Skeletal muscle cell (primary cell): ENCODE results near the gene RALGAPB.
A peak's percentile ranks its signal among the peaks of the same experiment; 100 is the strongest.
"Not testable (repeated sequence)": the region's sequence is repeated elsewhere in the genome, so short reads cannot be mapped to it uniquely, and the experiment has no call there.

Source experiments
- DNase-seq: peaks from one replicate; pipeline ENCODE4 v3.0.0-alpha.2; 2010; ENCODE audit warnings: low read depth
- H3K4me3 ChIP-seq: 2 replicates; pipeline ENCODE4 v1.5.1; 2011; ENCODE audit warnings: low read depth, mild to moderate bottlenecking, control low read depth, low read length, moderate library complexity

RALGAPB gene

GRCh38 chr20:38569747-38570525 is 97.3 kb downstream of the RALGAPB start:
- DNase-seq, result no peak
- H3K4me3 ChIP-seq, result no peak overlapping the region

DNA sequence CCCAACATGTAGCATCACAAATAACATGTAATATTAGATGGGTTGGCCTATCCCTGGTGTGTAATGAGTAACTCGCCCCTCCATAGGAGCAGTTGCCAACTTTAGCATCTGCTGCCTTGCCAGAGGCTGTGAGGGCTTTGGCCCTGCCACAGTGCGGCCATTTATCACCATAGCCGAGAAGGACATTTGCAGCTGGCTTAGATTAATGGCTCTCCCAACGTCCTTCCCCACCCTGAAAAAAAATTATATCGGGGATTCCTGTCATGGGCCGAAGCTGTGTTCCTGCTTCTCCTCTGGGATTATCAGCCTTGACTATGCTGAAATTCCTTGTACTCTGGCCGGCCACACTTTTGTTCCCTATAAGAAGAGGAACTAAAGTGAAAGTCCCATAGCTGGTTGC is 100.8 kb downstream of the RALGAPB start:
- peak; percentile 0 for DNase-seq
- no peak overlapping the region for H3K4me3 ChIP-seq

GRCh38 chr20:38579219-38579910 is 106.7 kb downstream of the RALGAPB start:
- DNase-seq, result no peak
- H3K4me3 ChIP-seq, result no peak overlapping the region

- no peak overlapping the region for H3K4me3 ChIP-seq
- no peak for DNase-seq
These were observed 107.3 kb downstream of the RALGAPB start for GRCh38 chr20:38579921-38580320.

GRCh38 chr20:38581013-38581412 is 108.4 kb downstream of the RALGAPB start, which contains the start of gene ADIG:
Gene ADIG (plus strand): TSS chr20:38581197. CDS start chr20:38581251, 54 bp downstream.
- no peak within 1 kb of the TSS for H3K4me3 ChIP-seq
- DNase-seq, result no peak

DNA sequence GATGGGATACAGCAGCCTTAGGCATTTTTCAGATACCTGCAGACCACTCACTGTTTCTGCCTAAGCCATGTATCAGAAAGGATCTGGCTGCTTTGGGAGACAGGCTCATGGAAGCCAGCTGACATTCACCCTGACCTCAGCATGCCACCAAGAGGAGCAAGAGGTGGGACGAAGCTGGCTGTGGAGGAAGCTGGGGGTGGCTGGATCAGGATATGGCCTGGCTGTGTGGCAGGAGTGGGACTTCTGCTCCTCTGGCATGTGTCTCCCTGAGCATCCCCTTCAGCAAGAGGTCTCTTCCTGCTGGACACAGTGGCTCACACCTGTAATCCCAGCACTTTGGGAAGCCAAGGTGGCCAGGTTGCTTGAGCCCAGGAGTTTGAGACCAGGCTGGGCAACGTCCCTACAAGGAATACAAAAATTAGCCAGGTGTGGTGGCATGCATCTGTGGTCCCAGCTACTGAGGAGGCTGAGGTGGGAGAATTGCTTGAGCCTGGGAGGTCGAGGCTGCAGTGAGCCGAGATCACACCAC is 109.3 kb downstream of the RALGAPB start:
- DNase-seq, result no peak
- no peak overlapping the region for H3K4me3 ChIP-seq

DNA sequence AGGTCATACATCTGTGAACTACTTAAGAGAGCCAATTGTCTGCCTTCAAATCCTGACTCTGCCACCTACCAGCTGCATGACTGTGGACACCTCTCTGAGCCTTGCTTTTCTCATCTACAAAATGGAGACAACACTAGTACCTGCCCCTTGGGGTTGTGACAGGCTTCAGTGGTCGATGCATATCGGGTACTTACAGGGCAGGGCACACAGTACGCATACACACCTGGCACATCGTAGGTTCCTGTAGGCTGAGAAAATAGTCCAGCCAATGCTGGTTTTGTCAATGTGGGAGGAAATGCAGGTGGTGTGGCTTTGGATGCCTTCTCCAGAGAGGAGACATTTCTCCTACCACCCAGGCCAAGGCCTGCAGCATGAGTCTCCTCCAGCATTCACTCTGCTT is 110.7 kb downstream of the RALGAPB start:
- DNase-seq, result no peak
- no peak overlapping the region for H3K4me3 ChIP-seq

DNA sequence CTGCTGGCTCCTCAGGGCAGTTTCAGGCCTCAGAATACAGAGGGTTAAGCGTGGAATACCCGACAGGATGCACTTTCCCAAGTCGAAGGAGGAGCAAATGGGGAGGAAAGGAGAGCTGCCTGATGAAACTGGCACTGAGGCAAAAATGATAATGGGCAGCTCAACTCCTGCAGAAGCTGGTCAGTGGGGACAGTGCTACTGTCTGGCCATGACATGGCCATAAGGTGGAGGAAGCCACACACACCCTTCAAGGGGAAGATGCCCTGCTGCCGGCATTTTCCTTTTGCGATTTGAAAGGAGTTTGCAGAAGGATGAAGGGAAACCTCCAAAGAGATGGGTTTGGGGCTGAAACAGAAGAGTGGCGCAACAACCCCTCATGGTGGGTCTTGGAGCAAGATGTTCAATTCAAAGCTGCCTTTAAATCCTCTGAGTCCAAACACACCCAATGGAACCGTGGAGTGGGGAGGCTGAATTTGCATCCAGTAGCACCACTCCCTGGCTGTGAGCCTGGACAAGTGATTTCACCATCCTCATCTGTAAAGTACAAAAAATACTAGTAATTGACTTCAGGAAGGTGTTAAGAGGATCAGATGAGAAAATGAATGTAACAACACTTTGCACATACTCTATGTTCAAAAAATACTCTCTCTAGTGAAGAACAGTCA is 111.6 kb downstream of the RALGAPB start:
- DNase-seq, result no peak
- H3K4me3 ChIP-seq, result no peak overlapping the region

DNA sequence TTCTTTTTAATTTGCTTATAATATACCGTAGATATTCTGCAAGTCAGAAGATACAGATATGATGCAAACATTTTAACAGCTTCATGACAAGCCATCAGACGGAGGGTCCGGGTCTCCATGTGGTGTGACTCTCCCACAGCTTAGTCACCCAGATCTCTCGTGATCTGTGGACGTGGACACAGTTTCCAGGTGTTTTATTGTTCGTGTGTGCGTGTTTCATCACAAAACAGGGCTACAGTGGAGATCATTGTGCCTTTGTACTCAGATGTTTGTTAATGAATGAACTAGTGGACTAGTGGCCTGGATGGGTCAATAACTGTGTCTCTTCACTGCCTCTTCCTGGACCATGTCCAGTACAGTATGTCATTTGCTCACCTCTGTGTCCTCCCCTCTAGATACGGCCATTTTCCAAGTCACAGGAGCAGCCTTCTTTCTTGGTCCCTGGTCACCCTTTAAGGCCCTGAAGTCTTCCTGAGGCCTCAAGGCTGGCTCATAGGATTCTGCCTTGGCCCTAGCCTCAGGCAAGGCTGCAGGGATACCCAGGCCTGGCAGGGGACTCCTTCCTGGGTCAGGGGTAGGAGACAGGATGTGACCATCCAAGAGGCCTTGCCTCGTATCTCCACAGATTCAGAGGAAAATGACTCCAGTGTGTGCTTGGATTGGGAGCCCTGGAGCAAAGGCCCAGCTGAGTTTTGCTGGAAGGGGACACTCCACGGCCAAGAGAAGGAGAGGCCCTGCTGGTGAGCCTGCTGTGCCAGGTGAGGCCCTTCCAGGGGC is 112.9 kb downstream of the RALGAPB start:
- H3K4me3 ChIP-seq, result no peak overlapping the region

GRCh38 chr20:38586181-38586525 is 113.5 kb downstream of the RALGAPB start:
- no peak overlapping the region for H3K4me3 ChIP-seq
- no peak for DNase-seq

More for the DNA sequence above, 112.9 kb downstream of the RALGAPB start:
- DNase-seq, result no peak

DNA sequence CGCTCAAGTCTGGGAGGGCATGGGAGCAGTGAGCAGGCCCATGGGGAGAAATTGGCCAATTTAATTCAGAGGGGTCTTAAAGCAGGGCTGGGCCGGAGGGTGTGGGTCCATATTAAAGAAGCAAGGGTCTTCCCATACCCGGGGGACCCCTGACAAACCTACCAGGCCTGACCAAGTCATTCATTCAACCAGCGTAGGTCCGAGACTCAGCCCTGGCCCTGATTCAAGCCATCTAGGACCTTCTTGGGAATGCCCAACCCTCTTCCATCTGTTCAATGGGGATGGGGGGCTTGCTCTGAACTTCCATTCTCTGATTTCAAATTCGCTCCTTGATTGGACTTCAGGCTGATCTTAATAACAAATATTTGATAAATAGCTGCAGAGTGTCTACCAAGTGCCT is 115.7 kb downstream of the RALGAPB start:
- H3K4me3 ChIP-seq, result no peak overlapping the region
- DNase-seq, result no peak

DNA sequence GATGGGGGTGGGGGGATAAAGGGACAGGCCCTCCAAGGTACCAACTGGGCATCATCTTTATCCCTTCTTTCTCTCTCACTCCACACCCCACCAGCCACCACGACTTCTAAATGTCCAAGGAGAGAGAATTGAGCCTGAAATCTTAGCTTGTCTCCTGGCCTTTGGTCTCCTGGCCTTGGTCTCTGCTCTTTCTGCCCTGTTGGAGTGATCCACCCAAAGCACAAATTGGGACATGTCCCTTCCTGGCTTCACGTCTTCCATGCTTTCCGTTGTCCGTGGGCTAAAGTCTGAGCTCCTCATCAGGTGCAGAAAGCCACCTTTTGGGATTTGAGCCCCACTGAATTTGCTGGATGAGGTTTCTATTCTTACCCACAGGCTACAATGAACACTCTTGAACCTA is 116.7 kb downstream of the RALGAPB start:
- H3K4me3 ChIP-seq, result no peak overlapping the region
- DNase-seq, result no peak

GRCh38 chr20:38589967-38590675 is 117.5 kb downstream of the RALGAPB start:
- H3K4me3 ChIP-seq, result no peak overlapping the region
- DNase-seq, result no peak

DNA sequence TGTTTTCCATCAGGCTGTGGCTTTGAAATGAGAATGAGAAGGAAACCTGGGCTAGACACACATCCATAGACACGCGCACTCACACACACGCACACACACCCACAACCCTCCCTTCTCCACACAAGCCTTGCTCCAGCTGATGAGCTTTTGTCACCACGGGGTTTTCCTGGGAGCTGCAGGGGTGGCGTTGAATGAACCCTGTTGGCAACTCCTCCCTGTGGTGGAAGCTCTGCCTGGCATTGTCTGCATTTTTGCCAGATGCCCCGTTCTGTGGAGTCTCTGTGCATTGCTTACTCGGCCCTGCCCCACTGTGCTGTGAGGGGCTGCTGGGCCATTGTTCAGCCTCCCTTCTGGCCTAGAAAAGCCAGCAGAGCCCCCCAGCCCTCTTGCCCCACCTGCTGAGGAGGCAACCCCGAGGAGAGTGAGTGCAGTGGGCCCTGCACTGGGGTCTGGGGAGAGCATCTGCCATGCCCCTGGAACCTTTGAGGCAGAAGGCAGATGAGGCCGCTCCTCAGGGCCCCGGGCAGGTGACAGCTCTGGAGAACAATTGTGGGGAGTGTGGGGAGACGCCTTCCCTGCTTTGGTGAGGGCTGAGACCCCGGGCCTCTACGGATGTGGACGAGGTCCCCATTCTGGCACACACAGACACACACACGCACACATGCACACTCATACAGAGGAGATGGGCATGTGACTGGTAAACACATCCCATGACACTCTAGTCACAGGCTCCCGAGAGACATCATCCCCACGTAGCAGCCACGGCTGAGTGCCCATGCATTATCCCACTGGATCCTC is 118.2 kb downstream of the RALGAPB start:
- DNase-seq, result no peak
- H3K4me3 ChIP-seq, result no peak overlapping the region

GRCh38 chr20:38591474-38592410 is 119.1 kb downstream of the RALGAPB start:
- H3K4me3 ChIP-seq, result no peak overlapping the region
- DNase-seq, result no peak

DNA sequence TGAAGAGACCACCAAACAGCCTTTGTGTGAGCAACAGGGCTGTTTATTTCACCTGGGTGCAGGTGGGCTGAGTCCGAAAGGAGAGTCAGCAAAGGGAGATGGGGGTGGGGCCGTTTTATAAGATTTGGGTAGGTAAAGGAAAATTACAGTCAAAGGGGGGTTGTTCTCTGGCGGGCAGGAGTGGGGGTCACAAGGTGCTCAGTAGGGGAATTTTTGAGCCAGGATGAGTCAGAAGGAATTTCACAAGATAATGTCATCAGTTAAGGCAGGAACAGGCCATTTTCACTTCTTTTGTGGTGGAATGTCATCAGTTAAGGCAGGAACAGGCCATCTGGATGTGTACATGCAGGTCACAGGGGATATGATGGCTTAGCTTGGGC is 119.8 kb downstream of the RALGAPB start:
- H3K4me3 ChIP-seq, DNase-seq: not testable (repeated sequence)

DNA sequence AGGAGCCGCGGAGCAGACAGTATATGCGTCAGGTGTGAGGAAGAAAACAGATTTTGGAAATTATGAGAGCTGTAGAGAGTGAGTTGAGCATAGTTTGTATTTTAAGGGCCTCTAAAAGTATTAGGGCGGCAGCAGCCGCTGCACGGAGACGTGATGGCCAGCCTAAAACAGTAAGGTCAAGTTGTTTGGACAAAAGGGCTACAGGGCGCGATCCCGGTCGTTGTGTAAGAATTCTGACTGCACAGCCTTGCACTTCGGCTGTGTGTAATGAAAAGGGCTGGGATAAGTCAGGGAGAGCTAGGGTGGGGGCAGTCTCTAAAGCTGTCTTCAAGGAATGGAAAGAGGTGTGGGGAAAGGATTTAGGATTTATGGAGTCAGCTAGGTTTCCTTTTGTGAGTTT is 121.6 kb downstream of the RALGAPB start:
- DNase-seq, H3K4me3 ChIP-seq: not testable (repeated sequence)
